HEK293 (cell line): ENCODE measurements around the gene GRP.

Experiments
- CTCF ChIP-seq: fragments of 450-650 bp; formaldehyde crosslinking; IDR thresholded peaks from 2 replicates; pipeline ENCODE4 v1.5.1; 2016; ENCODE audit warnings: missing biosample characterization, missing genetic modification characterization
- KLF1 ChIP-seq: fragments of 450-650 bp; formaldehyde crosslinking; IDR thresholded peaks from 2 replicates; pipeline ENCODE4 v1.5.1; 2016; ENCODE audit warnings: missing biosample characterization, missing genetic modification characterization
- PRDM4 ChIP-seq: fragments of 450-650 bp; formaldehyde crosslinking; IDR thresholded peaks from 2 replicates; pipeline ENCODE4 v1.5.1; 2017; ENCODE audit warnings: missing biosample characterization, missing genetic modification characterization
- SP2 ChIP-seq: fragments of 450-650 bp; formaldehyde crosslinking; IDR thresholded peaks from 2 replicates; pipeline ENCODE4 v1.5.1; 2016; ENCODE audit warnings: missing biosample characterization, missing genetic modification characterization
- TCF7L2 ChIP-seq: IDR thresholded peaks from 2 replicates; pipeline ENCODE4 v1.6.1; 2011; ENCODE audit warnings: low read depth, mild to moderate bottlenecking, inconsistent platforms, low read length, moderate library complexity, borderline replicate concordance
- ZNF518A ChIP-seq: fragments of 450-650 bp; formaldehyde crosslinking; conservative IDR thresholded peaks from 2 replicates; pipeline ENCODE4 v1.5.1; 2016; ENCODE audit warnings: low read depth, missing biosample characterization, missing genetic modification characterization
- ZNF707 ChIP-seq: fragments of 450-650 bp; formaldehyde crosslinking; IDR thresholded peaks from 2 replicates; pipeline ENCODE4 v1.5.1; 2016; ENCODE audit warnings: missing biosample characterization, missing genetic modification characterization
- TF ChIP-seq, protein P1 (sequence below): fragments of 450-650 bp; formaldehyde crosslinking; IDR thresholded peaks from 2 replicates; pipeline ENCODE4 v1.5.1; 2016; ENCODE audit warnings: missing biosample characterization, missing genetic modification characterization

DNA sequence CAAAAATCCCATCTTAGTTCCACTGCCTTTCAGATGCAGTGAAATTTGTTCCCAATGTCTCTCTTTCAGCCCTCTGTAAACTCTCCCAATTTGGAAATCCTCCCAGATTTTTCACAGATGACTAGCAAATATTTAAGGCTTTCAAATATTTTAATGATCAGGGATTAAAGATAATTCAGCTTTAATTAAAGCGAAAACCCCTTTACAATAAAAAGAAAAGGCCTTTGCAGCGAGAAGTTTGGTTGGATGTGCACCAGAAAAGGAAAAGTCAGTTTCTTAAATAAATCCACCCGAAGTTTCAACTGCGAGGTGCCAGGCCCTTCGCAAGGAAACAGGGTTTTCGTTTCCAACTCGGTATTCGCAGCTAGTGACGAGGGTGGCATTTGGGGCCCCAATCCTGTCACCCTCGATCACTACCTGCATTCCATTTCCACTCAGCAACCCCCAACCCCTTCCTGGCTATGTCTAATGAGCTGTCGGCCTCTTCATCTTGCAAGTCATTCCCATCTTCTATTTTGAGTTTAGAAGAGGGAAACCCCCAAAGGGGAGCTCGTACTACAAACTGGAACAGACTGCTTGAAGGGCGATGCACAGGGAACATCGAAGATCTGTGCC, 51.8 kb downstream of the GRP start:
- TF ChIP-seq ZNF518A (tag by site-specific recombination) (no peak), KLF1 (no peak), SP2 (tag by site-specific recombination) (no peak), CTCF (no peak), TCF7L2 (no peak), ZNF707 (tag by site-specific recombination) (no peak), PRDM4 (tag by site-specific recombination) (no peak)
- TF ChIP-seq, protein P1, sequence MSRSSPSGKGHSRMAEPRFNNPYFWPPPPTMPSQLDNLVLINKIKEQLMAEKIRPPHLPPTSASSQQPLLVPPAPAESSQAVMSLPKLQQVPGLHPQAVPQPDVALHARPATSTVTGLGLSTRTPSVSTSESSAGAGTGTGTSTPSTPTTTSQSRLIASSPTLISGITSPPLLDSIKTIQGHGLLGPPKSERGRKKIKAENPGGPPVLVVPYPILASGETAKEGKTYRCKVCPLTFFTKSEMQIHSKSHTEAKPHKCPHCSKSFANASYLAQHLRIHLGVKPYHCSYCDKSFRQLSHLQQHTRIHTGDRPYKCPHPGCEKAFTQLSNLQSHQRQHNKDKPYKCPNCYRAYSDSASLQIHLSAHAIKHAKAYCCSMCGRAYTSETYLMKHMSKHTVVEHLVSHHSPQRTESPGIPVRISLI (tag by site-specific recombination) = no peak
